ENCODE results near the gene TRHDE. TPM values are rescaled to one million over a fixed set of nuclear protein-coding genes. Genes with fewer than 3 reads are reported as not detected.

TRHDE gene
- total and polyA plus RNA-seq, 3 donors from 2014 or later = 2.8 to 8.5 (median 3.9) TPM

GRCh38 chr12:72256725-72257124 is 15.4 kb upstream of the TRHDE start:
- no peak for TF ChIP-seq CTCF (IDR thresholded peaks at IDR 0.05)
- TF ChIP-seq POLR2A (IDR thresholded peaks at IDR 0.05) = no peak
- no peak for DNase-seq
- Histone ChIP-seq H3K27ac (no peak overlapping the region), H3K9me3 (no peaks in the 10 kb centered on the region), H3K4me3 (no peak overlapping the region), H3K36me3 (ENCODE audit: low read depth, missing control alignments) (no peaks in the 10 kb centered on the region), H3K4me1 (peaks cover 4% of the 10 kb centered on the region), H3K27me3 (no peaks in the 10 kb centered on the region)
- intact Hi-C loops (cut with DNase I; ENCODE audit: low total_unique reads) = no loop called here
- WGBS, 2 donors = 78 to 100% methylated on average over 1 of the region's 1 CpG

GRCh38 chr12:72261885-72262284 is 10.3 kb upstream of the TRHDE start:
- no peaks in the 10 kb centered on the region for H3K9me3 ChIP-seq
- H3K4me1 ChIP-seq = no peaks in the 10 kb centered on the region
- no peaks in the 10 kb centered on the region for H3K27me3 ChIP-seq
- no peak for TF ChIP-seq CTCF (IDR thresholded peaks at IDR 0.05)
- no peak for TF ChIP-seq POLR2A (IDR thresholded peaks at IDR 0.05)
- no peak overlapping the region for H3K4me3 ChIP-seq
- WGBS, 2 donors = 57 to 61% methylated on average over 2 of the region's 2 CpGs
- no peak for DNase-seq
- intact Hi-C loops (cut with DNase I; ENCODE audit: low total_unique reads) = no loop called here
- no peak overlapping the region for H3K27ac ChIP-seq
- H3K36me3 ChIP-seq (ENCODE audit: low read depth, missing control alignments) = no peaks in the 10 kb centered on the region

GRCh38 chr12:72264548-72265175 is 7.5 kb upstream of the TRHDE start:
- no peaks in the 10 kb centered on the region for H3K9me3 ChIP-seq
- H3K27me3 ChIP-seq = no peaks in the 10 kb centered on the region
- H3K4me1 ChIP-seq = no peaks in the 10 kb centered on the region
- H3K27ac ChIP-seq = no peak overlapping the region
- intact Hi-C loops (cut with DNase I; ENCODE audit: low total_unique reads) = no loop called here
- 57 to 76% methylated on average over 1 of the region's 1 CpG for WGBS, 2 donors
- no peaks in the 10 kb centered on the region for H3K36me3 ChIP-seq (ENCODE audit: low read depth, missing control alignments)
- DNase-seq = no peak
- TF ChIP-seq POLR2A (IDR thresholded peaks at IDR 0.05) (no peak), CTCF (IDR thresholded peaks at IDR 0.05) (peak in 2 of 3 experiments; percentile 8 to 32)
- no peak overlapping the region for H3K4me3 ChIP-seq

GRCh38 chr12:72267974-72268373 is 4.2 kb upstream of the TRHDE start:
- TF ChIP-seq CTCF (IDR thresholded peaks at IDR 0.05) = no peak
- no peak for TF ChIP-seq POLR2A (IDR thresholded peaks at IDR 0.05)
- Histone ChIP-seq H3K4me3 (no peak overlapping the region), H3K36me3 (ENCODE audit: low read depth, missing control alignments) (no peaks in the 10 kb centered on the region), H3K27me3 (no peaks in the 10 kb centered on the region), H3K4me1 (no peaks in the 10 kb centered on the region), H3K9me3 (no peaks in the 10 kb centered on the region), H3K27ac (no peak overlapping the region)
- no peak for DNase-seq
- WGBS, 2 donors = 65 to 74% methylated on average over 2 of the region's 2 CpGs
- intact Hi-C loops (cut with DNase I; ENCODE audit: low total_unique reads) = no loop called here

GRCh38 chr12:72268386-72268785 is 3.8 kb upstream of the TRHDE start:
- Histone ChIP-seq H3K4me3 (no peak overlapping the region), H3K27me3 (no peaks in the 10 kb centered on the region), H3K9me3 (no peaks in the 10 kb centered on the region), H3K36me3 (ENCODE audit: low read depth, missing control alignments) (no peaks in the 10 kb centered on the region), H3K27ac (no peak overlapping the region), H3K4me1 (no peaks in the 10 kb centered on the region)
- DNase-seq = no peak
- TF ChIP-seq CTCF (IDR thresholded peaks at IDR 0.05) (no peak), POLR2A (IDR thresholded peaks at IDR 0.05) (no peak)
- 60 to 67% methylated on average over 2 of the region's 2 CpGs for WGBS, 2 donors
- intact Hi-C loops (cut with DNase I; ENCODE audit: low total_unique reads) = no loop called here

Data from testis (tissue), 3 donors.